Esophagus squamous epithelium (tissue), 4 donors: ENCODE measurements around the gene LAP3.

ENCODE experiments used
- POLR2A ChIP-seq, 4 donors: fragments of 450-650 bp; IDR thresholded peaks; one replicate each; pipeline ENCODE4 v1.6.1; 2017; ENCODE audit warnings: antibody characterized with exemption in 4 of 4, mild to moderate bottlenecking in 4 of 4, moderate library complexity in 3 of 4
- TF ChIP-seq, protein P1 (sequence below), 6 experiments: fragments of 450-650 bp in 4 of 6; fragments of 200-600 bp in 2 of 6; sonication (generic) in 2 of 6; IDR thresholded peaks; one replicate each; pipeline ENCODE4 v1.5.1; 2016 to 2019; ENCODE audit warnings: antibody characterized with exemption in 6 of 6, mild to moderate bottlenecking in 4 of 6, moderate library complexity in 4 of 6

DNA sequence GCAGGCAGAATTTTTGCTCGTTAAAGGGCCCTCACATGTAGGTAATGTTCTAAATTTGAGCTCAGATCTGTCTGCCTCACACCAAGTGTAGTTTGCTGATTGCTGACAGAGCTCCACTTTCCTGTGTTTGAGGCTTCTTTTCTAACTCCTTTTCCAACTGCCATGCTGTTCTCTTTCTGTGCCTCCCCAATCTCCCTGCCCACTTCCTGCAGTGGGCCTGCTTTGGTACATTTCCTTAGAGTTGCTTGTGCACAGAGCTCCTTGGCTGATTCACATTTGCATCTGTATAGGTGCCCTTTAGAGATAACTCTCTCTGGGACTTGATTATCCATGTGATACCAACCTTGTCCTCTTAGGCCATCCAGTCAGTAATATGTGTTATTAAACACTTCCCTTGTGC lies 41.9 kb downstream of the LAP3 start:
- no peak for TF ChIP-seq POLR2A (IDR thresholded peaks at IDR 0.05)
- TF ChIP-seq, protein P1, sequence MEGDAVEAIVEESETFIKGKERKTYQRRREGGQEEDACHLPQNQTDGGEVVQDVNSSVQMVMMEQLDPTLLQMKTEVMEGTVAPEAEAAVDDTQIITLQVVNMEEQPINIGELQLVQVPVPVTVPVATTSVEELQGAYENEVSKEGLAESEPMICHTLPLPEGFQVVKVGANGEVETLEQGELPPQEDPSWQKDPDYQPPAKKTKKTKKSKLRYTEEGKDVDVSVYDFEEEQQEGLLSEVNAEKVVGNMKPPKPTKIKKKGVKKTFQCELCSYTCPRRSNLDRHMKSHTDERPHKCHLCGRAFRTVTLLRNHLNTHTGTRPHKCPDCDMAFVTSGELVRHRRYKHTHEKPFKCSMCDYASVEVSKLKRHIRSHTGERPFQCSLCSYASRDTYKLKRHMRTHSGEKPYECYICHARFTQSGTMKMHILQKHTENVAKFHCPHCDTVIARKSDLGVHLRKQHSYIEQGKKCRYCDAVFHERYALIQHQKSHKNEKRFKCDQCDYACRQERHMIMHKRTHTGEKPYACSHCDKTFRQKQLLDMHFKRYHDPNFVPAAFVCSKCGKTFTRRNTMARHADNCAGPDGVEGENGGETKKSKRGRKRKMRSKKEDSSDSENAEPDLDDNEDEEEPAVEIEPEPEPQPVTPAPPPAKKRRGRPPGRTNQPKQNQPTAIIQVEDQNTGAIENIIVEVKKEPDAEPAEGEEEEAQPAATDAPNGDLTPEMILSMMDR (IDR thresholded peaks at IDR 0.05) = no peak
